Stimulated activated CD8-positive, alpha-beta memory T cell treated with anti-CD3 and anti-CD28 coated beads, Interleukin-15, amount 100 ng/mL, for 48 hours (primary cell): ENCODE results near the gene LRRC56.

Experiments used
- DNase-seq, 2 donors: peaks; one replicate each; pipeline ENCODE4 v3.0.0-alpha.2; 2020; ENCODE audit warnings: low read depth in 2 of 2

LRRC56 gene

GRCh38 chr11:575313-575995, 38.1 kb downstream of the LRRC56 start:
- DNase-seq: no peak

GRCh38 chr11:575996-576768, 38.9 kb downstream of the LRRC56 start, which contains the start of gene PHRF1:
Gene PHRF1, plus strand, starts transcription at chr11:576470. Its CDS starts 5,043 bp downstream, at chr11:581513.
- DNase-seq: peak; percentile 85 to 91

DNA sequence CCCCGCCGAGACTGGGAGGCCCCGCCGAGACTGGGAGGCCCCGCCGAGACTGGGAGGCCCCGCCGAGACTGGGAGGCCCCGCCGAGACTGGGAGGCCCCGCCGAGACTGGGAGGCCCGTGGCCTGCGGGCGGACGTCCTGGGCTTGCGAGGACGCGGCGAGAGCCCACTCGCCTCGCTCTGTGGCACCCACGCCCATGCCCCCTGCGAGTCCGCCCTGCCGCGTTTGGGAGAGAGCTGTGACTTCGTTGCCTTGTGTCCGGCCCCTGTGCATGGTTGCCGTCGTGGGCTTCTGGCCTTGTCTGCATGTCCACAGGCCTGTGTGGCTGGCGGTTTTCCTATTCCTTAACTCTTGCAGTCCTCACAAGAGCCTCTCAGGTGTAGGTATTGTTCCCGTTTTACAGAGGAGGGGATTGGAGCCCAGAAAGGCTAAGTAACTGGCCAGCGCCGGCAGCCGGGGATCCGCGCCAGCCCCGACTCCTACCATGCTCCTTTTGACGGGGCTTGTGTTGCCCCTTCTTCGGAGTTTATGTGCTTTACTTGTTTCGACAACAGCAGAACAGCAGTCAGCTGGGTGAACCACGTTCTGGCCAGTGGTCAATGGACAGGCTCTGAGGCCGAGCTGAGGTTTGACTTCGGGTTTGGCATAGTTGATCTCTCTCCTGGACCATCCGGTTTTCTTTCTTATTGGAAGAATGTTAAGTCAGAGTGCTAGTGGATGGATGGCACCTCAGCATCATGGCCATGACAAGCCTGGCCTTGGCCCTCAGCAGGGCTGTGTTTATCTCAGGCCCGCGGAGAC, 39.7 kb downstream of the LRRC56 start:
- DNase-seq: no peak

DNA sequence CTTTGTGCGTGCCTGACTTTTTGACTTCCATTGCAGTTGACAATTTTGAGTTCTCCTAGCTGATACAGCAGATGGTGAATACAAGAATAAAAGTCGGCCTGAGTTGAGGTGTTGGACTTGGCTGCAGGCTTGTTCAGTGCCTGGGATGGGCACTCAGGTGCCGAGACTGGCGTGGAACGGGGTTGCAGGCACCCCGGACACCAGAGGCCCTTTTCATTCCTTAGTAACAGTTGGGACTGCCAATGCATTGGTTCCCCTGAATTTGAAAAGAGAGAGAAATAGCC, 40.2 kb downstream of the LRRC56 start:
- no peak for DNase-seq

- DNase-seq: no peak
Measured at GRCh38 chr11:578276-579035, 41.1 kb downstream of the LRRC56 start.

GRCh38 chr11:579830-580601, 42.7 kb downstream of the LRRC56 start:
- no peak for DNase-seq

DNA sequence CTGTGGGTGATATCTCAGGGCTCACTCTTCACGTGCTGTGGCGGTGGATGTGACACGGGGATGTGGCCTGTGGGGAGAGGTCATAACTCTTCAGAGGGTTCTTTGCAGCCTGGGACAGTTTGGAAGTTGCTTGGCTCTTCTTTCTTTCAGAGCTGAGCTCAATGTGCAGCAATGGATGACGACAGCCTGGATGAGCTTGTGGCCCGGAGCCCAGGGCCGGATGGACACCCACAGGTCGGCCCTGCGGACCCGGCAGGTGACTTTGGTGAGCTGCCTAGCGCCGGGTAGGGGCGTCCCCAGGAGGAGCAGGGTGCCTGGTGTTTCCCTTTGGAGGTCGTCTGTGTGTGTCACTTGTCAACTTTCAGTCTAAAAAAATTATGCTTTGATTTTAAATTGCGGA, 44.0 kb downstream of the LRRC56 start:
- no peak for DNase-seq

DNA sequence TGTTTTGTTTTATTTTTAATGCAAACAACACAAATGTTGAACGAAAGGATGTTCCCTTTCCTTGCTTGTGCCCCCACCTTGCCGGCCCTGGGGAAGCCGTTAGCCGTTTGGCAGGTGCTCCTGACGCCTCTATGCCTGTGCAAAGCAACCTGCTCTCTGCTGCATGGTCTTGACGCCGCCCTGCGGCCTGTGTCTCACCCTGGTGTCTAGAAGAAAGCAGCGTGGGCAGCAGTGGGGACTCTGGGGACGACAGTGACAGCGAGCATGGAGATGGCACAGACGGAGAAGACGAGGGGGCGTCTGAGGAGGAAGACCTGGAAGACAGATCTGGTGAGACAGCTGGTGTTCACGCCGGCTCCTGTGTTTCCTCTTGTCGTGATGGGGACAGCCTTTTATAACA, 44.4 kb downstream of the LRRC56 start:
- DNase-seq: no peak

DNA sequence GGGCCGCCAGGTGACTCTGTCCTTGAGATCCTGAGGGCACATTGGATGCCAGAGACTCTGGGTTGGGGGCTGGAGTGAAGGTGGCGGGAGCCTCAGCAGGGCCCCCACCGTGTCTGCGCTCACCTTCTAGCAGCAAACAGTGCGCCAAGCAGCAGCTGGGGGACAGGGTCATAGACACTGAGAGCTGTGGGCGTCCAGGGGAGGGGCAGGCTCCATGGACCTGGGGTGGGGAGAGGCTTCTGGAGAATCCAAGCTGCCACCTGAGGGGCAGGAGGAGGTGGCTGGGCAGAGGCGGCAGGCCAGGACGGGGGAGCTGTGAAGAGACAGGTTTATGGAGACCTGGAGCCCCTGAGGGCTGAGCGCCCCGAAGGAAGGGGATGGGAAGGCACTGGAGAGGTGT, 47.0 kb downstream of the LRRC56 start:
- DNase-seq: no peak

DNA sequence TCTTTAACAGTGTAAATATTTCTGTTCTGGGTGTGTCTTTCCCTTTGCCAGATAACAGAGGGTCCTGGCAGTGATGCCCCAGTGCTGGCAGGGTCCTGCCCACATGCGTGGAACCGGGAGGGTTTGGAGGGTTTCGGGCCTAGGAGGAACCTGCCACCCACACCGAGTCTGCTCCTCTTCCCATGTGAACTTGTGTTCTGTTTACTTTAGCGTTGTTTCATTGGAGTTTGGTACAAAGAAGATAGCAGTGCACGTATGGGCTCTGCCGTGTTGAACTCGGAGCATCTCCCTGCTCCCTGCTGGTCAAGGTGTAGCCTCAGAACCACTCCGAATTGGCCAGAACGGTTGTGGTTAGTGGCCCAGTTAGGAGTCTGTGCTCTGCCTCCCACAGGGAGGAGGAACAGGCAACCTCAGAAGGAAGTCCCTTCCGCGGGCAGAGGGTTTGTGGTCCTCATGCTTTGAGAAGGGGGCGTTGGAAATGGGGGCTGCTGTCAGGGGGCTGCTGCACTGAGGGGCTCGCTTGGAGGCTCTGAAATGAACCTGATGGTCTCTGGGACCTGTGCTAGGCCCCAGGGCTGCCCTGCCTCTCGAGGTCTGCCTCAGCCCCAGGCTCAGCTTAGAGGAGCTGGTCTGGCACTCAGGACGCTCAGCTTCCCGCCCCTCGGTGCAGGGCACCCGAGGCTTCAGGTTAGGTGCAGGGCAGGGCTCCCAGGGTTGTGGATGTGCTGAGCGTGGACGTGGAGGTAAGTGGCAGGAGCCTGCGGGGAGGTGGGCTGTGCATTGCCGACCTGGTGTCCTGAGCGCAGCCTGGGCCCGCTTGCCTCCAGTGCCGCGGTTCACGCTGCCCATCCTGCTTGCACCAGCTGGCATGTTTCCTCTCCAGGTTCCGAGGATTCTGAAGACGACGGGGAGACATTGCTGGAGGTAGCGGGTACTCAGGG, 49.3 kb downstream of the LRRC56 start:
- no peak for DNase-seq

GRCh38 chr11:587546-587945, 50.2 kb downstream of the LRRC56 start:
- DNase-seq: no peak

GRCh38 chr11:587978-588380, 50.7 kb downstream of the LRRC56 start:
- peak; percentile 58 to 67 for DNase-seq

GRCh38 chr11:589798-590197, 52.5 kb downstream of the LRRC56 start:
- DNase-seq: no peak

DNA sequence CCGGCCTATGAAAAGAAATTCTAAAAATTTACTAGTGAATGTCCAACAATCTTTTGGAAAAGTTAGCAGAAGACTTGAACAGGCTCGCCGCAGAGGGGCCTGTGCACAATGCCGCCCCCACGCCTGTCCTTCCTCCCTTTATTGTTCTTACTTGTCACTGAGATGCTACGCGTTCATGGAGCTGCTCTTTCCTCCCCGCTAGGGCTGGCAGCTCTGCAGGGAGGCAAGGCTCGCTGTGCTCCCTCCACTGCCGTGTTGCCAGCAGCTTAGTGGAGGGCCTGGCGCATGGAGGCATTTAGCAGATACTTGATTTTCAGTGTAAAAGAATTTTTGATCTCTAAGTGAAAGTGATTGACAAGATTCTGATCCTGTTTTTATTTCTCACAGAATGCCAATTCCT, 53.7 kb downstream of the LRRC56 start:
- no peak for DNase-seq

DNA sequence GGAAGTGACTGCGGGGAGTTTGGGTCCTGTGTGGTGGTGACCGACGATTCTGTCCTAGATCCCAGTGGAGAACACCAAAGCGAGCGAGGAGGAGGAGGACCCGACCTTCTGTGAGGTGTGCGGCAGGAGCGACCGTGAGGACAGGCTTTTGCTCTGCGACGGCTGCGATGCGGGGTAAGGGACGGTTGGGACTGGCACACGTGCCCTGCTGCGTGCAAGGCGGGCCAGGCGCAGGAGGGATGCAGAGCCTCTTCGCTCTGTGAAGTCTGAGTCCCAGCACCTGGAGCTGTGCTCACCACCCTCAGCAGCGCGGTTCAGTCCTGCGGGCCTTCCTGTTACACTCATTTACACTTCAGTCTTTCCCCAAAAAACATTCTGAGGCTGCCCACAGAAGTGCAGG, 55.2 kb downstream of the LRRC56 start:
- no peak for DNase-seq

- DNase-seq: no peak
Measured at GRCh38 chr11:592918-593317, 55.6 kb downstream of the LRRC56 start.

- no peak for DNase-seq
Measured at GRCh38 chr11:593347-593746, 56.0 kb downstream of the LRRC56 start.

DNA sequence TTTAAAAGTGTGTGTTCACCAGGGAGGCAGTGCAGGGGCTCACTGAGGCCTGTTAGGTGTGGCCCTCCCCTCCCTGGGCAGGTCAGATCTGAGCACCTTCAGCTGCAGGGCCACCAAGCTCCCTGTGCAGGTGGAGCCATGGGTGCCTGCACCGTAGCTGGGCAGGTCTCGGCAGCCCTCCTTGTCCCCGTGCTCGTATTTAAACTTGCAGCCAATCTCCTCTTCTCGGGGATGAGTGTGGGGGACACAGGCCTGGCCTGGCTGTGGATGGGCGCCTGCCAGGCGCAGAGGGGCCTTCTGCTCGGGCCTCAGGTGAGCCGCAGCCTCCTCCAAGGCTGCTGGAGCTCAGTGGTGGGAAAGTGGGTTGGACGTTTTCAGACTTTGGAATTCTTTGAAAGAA, 58.1 kb downstream of the LRRC56 start:
- no peak for DNase-seq

- DNase-seq: peak in 1 of 2 donors; percentile 27
Measured at GRCh38 chr11:596374-596773, 59.0 kb downstream of the LRRC56 start.

GRCh38 chr11:597166-597725, 59.9 kb downstream of the LRRC56 start:
- DNase-seq: no peak
